T-helper 17 cell (primary cell): Measurements from ENCODE around the gene NTSR1. TPM values are rescaled to one million over a fixed set of nuclear protein-coding genes. Genes with fewer than 3 reads are reported as not detected.
A peak's percentile ranks its signal among the peaks of the same experiment; 100 is the strongest.

Source experiments
- ATAC-seq: fragments of 150-1000 bp; cut with Tn5 transposase; 2 replicates; pipeline ENCODE4 v1.10.0; 2021; ENCODE audit warnings: mild to moderate bottlenecking, moderate library complexity
- DNase-seq, 3 donors: peaks; one replicate each; pipeline versions ENCODE4 v3.0.0 to v3.0.0-alpha.2; 2020 to 2021
- H3K9me3 ChIP-seq: one replicate; pipeline ENCODE4 v1.7.0; 2013; ENCODE audit warnings: low read length, mild to moderate bottlenecking; ENCODE audit not compliant: control insufficient read depth, poor library complexity, severe bottlenecking
- H3K27ac Mint-ChIP-seq: one replicate; pipeline ENCODE4 v1.8.0; 2022; ENCODE audit warnings: mild to moderate bottlenecking, moderate library complexity, mixed read lengths
- H3K27me3 Mint-ChIP-seq: one replicate; pipeline ENCODE4 v1.8.0; 2022; ENCODE audit warnings: mixed read lengths
- H3K36me3 Mint-ChIP-seq: one replicate; pipeline ENCODE4 v1.8.0; 2022; ENCODE audit warnings: low read depth, mixed read lengths
- H3K4me1 Mint-ChIP-seq: one replicate; pipeline ENCODE4 v1.8.0; 2022; ENCODE audit warnings: mild to moderate bottlenecking, mixed read lengths
- H3K4me3 Mint-ChIP-seq: one replicate; pipeline ENCODE4 v1.8.0; 2022; ENCODE audit warnings: mild to moderate bottlenecking, moderate library complexity, mixed read lengths
- total RNA-seq, 4 donors: library from RNA in 2 of 4; stranded (reverse) in 2 of 4; gene quantifications; one replicate each; pipeline ENCODE4 v1.2.3 and lab custom pipeline; 2022 to 2026

Gene NTSR1
- total RNA-seq, 2 donors from 2014 or later = 0.10 TPM; not detected in 1

- Mint-ChIP-seq H3K4me1 (peaks cover 31% of the 10 kb centered on the region), H3K27me3 (no peaks in the 10 kb centered on the region), H3K36me3 (peaks cover 4% of the 10 kb centered on the region), H3K27ac (no peak overlapping the region), H3K4me3 (no peak overlapping the region)
- ATAC-seq = no peak
- no peaks in the 10 kb centered on the region for H3K9me3 ChIP-seq
- DNase-seq = no peak
Observed at GRCh38 chr20:62799036-62799435, 90.4 kb downstream of the NTSR1 start.

GRCh38 chr20:62799459-62799858 lies 90.8 kb downstream of the NTSR1 start:
- no peaks in the 10 kb centered on the region for H3K27me3 Mint-ChIP-seq
- H3K9me3 ChIP-seq = no peaks in the 10 kb centered on the region
- DNase-seq (no peak), ATAC-seq (no peak)
- peaks cover 30% of the 10 kb centered on the region for H3K4me1 Mint-ChIP-seq
- peaks cover 4% of the 10 kb centered on the region for H3K36me3 Mint-ChIP-seq
- no peak overlapping the region for H3K4me3 Mint-ChIP-seq
- peak overlapping the region; percentile 39 for H3K27ac Mint-ChIP-seq

- no peak overlapping the region for H3K4me3 Mint-ChIP-seq
- no peaks in the 10 kb centered on the region for H3K9me3 ChIP-seq
- H3K27me3 Mint-ChIP-seq = no peaks in the 10 kb centered on the region
- peaks cover 27% of the 10 kb centered on the region for H3K4me1 Mint-ChIP-seq
- H3K36me3 Mint-ChIP-seq = peaks cover 4% of the 10 kb centered on the region
- peak overlapping the region; percentile 39 for H3K27ac Mint-ChIP-seq
- ATAC-seq = no peak
- DNase-seq = no peak
Observed at GRCh38 chr20:62799873-62800272, 91.2 kb downstream of the NTSR1 start.

GRCh38 chr20:62800314-62801259 lies 92.0 kb downstream of the NTSR1 start:
- Mint-ChIP-seq H3K4me1 (peaks cover 27% of the 10 kb centered on the region), H3K4me3 (no peak overlapping the region)

GRCh38 chr20:62801284-62802010 lies 92.8 kb downstream of the NTSR1 start:
- H3K4me1 Mint-ChIP-seq = peaks cover 30% of the 10 kb centered on the region
- ATAC-seq = no peak
- peaks cover 4% of the 10 kb centered on the region for H3K36me3 Mint-ChIP-seq
- H3K4me3 Mint-ChIP-seq = no peak overlapping the region
- H3K27ac Mint-ChIP-seq = no peak overlapping the region
- no peaks in the 10 kb centered on the region for H3K9me3 ChIP-seq
- no peak for DNase-seq
- H3K27me3 Mint-ChIP-seq = no peaks in the 10 kb centered on the region

More at GRCh38 chr20:62800314-62801259, 92.0 kb downstream of the NTSR1 start:
- Mint-ChIP-seq H3K27me3 (no peaks in the 10 kb centered on the region), H3K27ac (peak overlapping the region; percentile 39), H3K36me3 (peaks cover 4% of the 10 kb centered on the region)
- DNase-seq = no peak
- ATAC-seq = no peak
- no peaks in the 10 kb centered on the region for H3K9me3 ChIP-seq

- Mint-ChIP-seq H3K36me3 (peaks cover 4% of the 10 kb centered on the region), H3K27me3 (no peaks in the 10 kb centered on the region), H3K4me1 (peaks cover 30% of the 10 kb centered on the region), H3K27ac (no peak overlapping the region), H3K4me3 (no peak overlapping the region)
- H3K9me3 ChIP-seq = no peaks in the 10 kb centered on the region
- no peak for DNase-seq
- ATAC-seq = no peak
Observed at GRCh38 chr20:62802026-62802712, 93.5 kb downstream of the NTSR1 start.

GRCh38 chr20:62804021-62804626 lies 95.5 kb downstream of the NTSR1 start:
- Mint-ChIP-seq H3K4me1 (peaks cover 19% of the 10 kb centered on the region), H3K4me3 (peak overlapping the region; percentile 95), H3K27ac (peak overlapping the region; percentile 96), H3K36me3 (no peaks in the 10 kb centered on the region), H3K27me3 (no peaks in the 10 kb centered on the region)
- no peaks in the 10 kb centered on the region for H3K9me3 ChIP-seq
- no peak for DNase-seq
- ATAC-seq = peak; percentile 35

- ATAC-seq (peak; percentile 72), DNase-seq (peak; percentile 47 to 73 (median 70))
- peak within 1 kb of the TSS; percentile 95 for H3K4me3 Mint-ChIP-seq
- H3K27me3 Mint-ChIP-seq = no peaks in the 10 kb centered on the region
- no peaks in the 10 kb centered on the region for H3K9me3 ChIP-seq
- peak within 1 kb of the TSS; percentile 96 for H3K27ac Mint-ChIP-seq
- H3K36me3 Mint-ChIP-seq = no peaks in the 10 kb centered on the region
- H3K4me1 Mint-ChIP-seq = peaks cover 19% of the 10 kb centered on the region
Observed at GRCh38 chr20:62804627-62805154, 96.1 kb downstream of the NTSR1 start, which contains the start of gene OGFR. Gene OGFR, plus strand, starts transcription at chr20:62804835. Its CDS starts 25 bp downstream, at chr20:62804860.

- DNase-seq = no peak
- Mint-ChIP-seq H3K36me3 (no peaks in the 10 kb centered on the region), H3K4me3 (peak overlapping the region; percentile 89), H3K27ac (peak overlapping the region; percentile 34), H3K4me1 (peaks cover 19% of the 10 kb centered on the region), H3K27me3 (no peaks in the 10 kb centered on the region)
- no peaks in the 10 kb centered on the region for H3K9me3 ChIP-seq
- ATAC-seq = peak; percentile 45
Observed at GRCh38 chr20:62805155-62805710, 96.6 kb downstream of the NTSR1 start.

- H3K9me3 ChIP-seq = no peaks in the 10 kb centered on the region
- DNase-seq (no peak), ATAC-seq (no peak)
- Mint-ChIP-seq H3K27me3 (no peaks in the 10 kb centered on the region), H3K27ac (peak overlapping the region; percentile 34), H3K4me1 (peaks cover 19% of the 10 kb centered on the region), H3K36me3 (no peaks in the 10 kb centered on the region), H3K4me3 (peak overlapping the region; percentile 89)
Observed at GRCh38 chr20:62805711-62806382, 97.2 kb downstream of the NTSR1 start.

GRCh38 chr20:62806383-62807050 lies 97.9 kb downstream of the NTSR1 start:
- Mint-ChIP-seq H3K27ac (no peak overlapping the region), H3K27me3 (no peaks in the 10 kb centered on the region), H3K36me3 (no peaks in the 10 kb centered on the region), H3K4me3 (peak overlapping the region; percentile 89), H3K4me1 (peaks cover 19% of the 10 kb centered on the region)
- DNase-seq = no peak
- H3K9me3 ChIP-seq = no peaks in the 10 kb centered on the region
- no peak for ATAC-seq
